ENCODE results near the gene ZNF611.
A peak's percentile ranks its signal among the peaks of the same experiment; 100 is the strongest.

ZNF611 gene

DNA sequence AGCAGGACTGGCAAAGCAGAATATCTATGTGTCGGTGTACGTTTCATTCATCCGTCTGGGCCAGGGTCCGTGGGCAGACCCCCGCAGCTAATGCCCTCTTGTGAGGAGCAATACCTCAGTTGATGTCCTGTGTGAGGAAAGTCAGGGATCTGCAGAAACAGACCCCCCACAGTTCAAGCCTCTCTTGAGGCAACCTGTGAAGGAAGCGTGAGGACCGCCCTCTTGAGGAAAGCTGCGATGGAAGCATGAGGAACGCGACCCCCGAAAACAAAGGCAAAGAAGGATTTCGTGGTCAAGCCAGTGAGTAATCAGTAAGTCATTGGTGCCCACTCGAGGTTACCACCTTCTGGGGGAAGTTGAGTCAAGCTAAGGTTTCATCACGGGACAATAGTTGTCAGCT, 75.8 kb downstream of the ZNF611 start:
- Histone ChIP-seq H3K4me1 (ENCODE audit: control insufficient read depth, insufficient read depth, low read length) (no peaks in the 10 kb centered on the region), H3K27ac (ENCODE audit: low read depth, low read length) (peak overlapping the region; percentile 53), H3K27me3 (ENCODE audit: control insufficient read depth, insufficient read depth, low read length) (no peaks in the 10 kb centered on the region), H3K9me3 (ENCODE audit: control insufficient read depth, insufficient read depth, low read length) (no peaks in the 10 kb centered on the region), H3K4me3 (ENCODE audit: low read depth, low read length) (no peak overlapping the region), H3K36me3 (ENCODE audit: control insufficient read depth, insufficient read depth, low read length) (peaks cover 16% of the 10 kb centered on the region; the same call in 1 of the 2 replicates), H3K9ac (ENCODE audit: low read depth, low read length) (no peak overlapping the region)

DNA sequence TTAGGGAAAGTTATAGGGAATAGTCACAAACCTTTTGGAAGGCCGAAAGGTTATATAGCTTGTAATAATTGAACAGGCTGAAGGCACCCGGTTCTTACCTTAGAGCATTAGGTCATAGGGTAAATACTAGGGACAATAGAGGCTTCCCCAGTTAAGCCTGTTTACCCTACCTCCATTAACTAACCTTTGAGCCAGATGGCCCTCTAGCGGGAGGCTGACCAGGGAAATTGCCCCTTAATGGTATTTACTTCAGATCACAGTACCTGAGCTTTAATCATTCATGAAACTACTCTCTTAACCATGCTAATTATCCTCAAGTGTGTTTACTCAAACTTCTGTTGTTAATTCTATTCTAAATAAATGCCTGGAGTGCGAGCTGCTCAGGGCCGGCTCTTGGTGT, 76.2 kb downstream of the ZNF611 start:
- Histone ChIP-seq H3K36me3 (ENCODE audit: control insufficient read depth, insufficient read depth, low read length) (peaks cover 20% of the 10 kb centered on the region), H3K27ac (ENCODE audit: low read depth, low read length) (peak overlapping the region; percentile 53), H3K27me3 (ENCODE audit: control insufficient read depth, insufficient read depth, low read length) (no peaks in the 10 kb centered on the region), H3K9me3 (ENCODE audit: control insufficient read depth, insufficient read depth, low read length) (no peaks in the 10 kb centered on the region), H3K4me3 (ENCODE audit: low read depth, low read length) (no peak overlapping the region), H3K9ac (ENCODE audit: low read depth, low read length) (no peak overlapping the region), H3K4me1 (ENCODE audit: control insufficient read depth, insufficient read depth, low read length) (no peaks in the 10 kb centered on the region)

DNA sequence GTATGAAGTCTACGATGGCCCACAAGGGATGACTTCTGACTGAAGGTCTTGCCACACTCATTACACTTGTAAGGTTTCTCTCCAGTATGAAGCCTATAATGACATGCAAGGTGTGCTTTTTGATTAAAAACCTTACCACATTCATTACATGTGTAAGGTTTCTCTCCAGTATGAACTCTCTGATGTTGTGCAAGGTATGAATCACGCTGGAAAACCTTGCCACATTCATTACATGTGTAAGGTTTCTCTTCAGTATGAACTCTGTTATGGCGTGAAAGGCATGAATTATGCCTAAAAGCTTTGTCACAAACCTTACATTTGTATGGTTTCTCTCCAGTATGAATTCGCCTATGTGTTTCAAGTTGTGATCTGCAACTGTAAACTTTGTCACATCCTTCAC, 81.7 kb downstream of the ZNF611 start:
- Histone ChIP-seq H3K27me3 (ENCODE audit: control insufficient read depth, insufficient read depth, low read length) (no peaks in the 10 kb centered on the region), H3K9me3 (ENCODE audit: control insufficient read depth, insufficient read depth, low read length) (no peaks in the 10 kb centered on the region), H3K27ac (ENCODE audit: low read depth, low read length) (no peak overlapping the region), H3K4me3 (ENCODE audit: low read depth, low read length) (no peak overlapping the region), H3K4me1 (ENCODE audit: control insufficient read depth, insufficient read depth, low read length) (no peaks in the 10 kb centered on the region), H3K36me3 (ENCODE audit: control insufficient read depth, insufficient read depth, low read length) (peaks cover 25% of the 10 kb centered on the region), H3K9ac (ENCODE audit: low read depth, low read length) (no peak overlapping the region)
